Mesodermal cell (in vitro differentiated cells): ENCODE measurements around the gene TMUB1.
A peak's percentile ranks its signal among the peaks of the same experiment; 100 is the strongest.

Experiments used
- H3K27ac ChIP-seq: 2 replicates; pipeline ENCODE4 v1.7.0; 2013; ENCODE audit warnings: mild to moderate bottlenecking, low read depth, low read length, moderate library complexity; ENCODE audit not compliant: severe bottlenecking
- H3K36me3 ChIP-seq: 2 replicates; pipeline ENCODE4 v1.7.1; 2013; ENCODE audit warnings: mild to moderate bottlenecking, low read length, moderate library complexity; ENCODE audit not compliant: control insufficient read depth, insufficient read depth
- H3K4me1 ChIP-seq: one replicate; pipeline ENCODE4 v1.7.1; 2013; ENCODE audit warnings: mild to moderate bottlenecking, low read length; ENCODE audit not compliant: insufficient read depth, control insufficient read depth, poor library complexity, severe bottlenecking
- H3K4me3 ChIP-seq: 2 replicates; pipeline ENCODE4 v1.7.0; 2013; ENCODE audit warnings: low read length, control low read depth, mild to moderate bottlenecking; ENCODE audit not compliant: insufficient read depth, poor library complexity, severe bottlenecking; ENCODE audit errors: extremely low read depth
- H3K9me3 ChIP-seq: 2 replicates; pipeline ENCODE4 v1.7.1; 2013; ENCODE audit warnings: mild to moderate bottlenecking, low read length, moderate library complexity; ENCODE audit not compliant: control insufficient read depth
- WGBS, 2 experiments: methylation state at CpG; one replicate each; pipeline ENCODE4 v1.1.5; 2013; ENCODE audit warnings: missing lambda C conversion rate in 2 of 2; ENCODE audit not compliant: insufficient coverage in 2 of 2; 5-methylcytosine and 5-hydroxymethylcytosine counted together

The TMUB1 gene

GRCh38 chr7:151081170-151082101, 1.9 kb downstream of the TMUB1 start:
- H3K4me3 ChIP-seq, result peak overlapping the region; percentile 78
- WGBS, 2 experiments, result 38 to 41% methylated on average over 41 to 54 of the region's 64 CpGs
- peaks cover 54% of the 10 kb centered on the region for H3K4me1 ChIP-seq
- H3K36me3 ChIP-seq, result peaks cover 27% of the 10 kb centered on the region
- H3K9me3 ChIP-seq, result no peaks in the 10 kb centered on the region
- peak overlapping the region; percentile 75 for H3K27ac ChIP-seq

- H3K9me3 ChIP-seq, result no peaks in the 10 kb centered on the region
- H3K27ac ChIP-seq, result peak within 1 kb of the TSS; percentile 79
- peaks cover 34% of the 10 kb centered on the region for H3K36me3 ChIP-seq
- WGBS, 2 experiments, result 0 to 1% methylated on average over 49 to 61 of the region's 66 CpGs
- H3K4me1 ChIP-seq, result peaks cover 54% of the 10 kb centered on the region
- peak within 1 kb of the TSS; percentile 78 for H3K4me3 ChIP-seq
Observed at GRCh38 chr7:151080522-151081169, 2.6 kb downstream of the TMUB1 start, which contains the start of gene FASTK. Gene FASTK, minus strand, starts transcription at chr7:151080809. Its CDS starts 43 bp downstream, at chr7:151080766.

- peaks cover 40% of the 10 kb centered on the region for H3K36me3 ChIP-seq
- peaks cover 49% of the 10 kb centered on the region for H3K4me1 ChIP-seq
- peak overlapping the region; percentile 79 for H3K27ac ChIP-seq
- H3K4me3 ChIP-seq, result peak overlapping the region; percentile 78
- no peaks in the 10 kb centered on the region for H3K9me3 ChIP-seq
- 3 to 4% methylated on average over 27 to 30 of the region's 31 CpGs for WGBS, 2 experiments
Observed at GRCh38 chr7:151080067-151080521, 3.2 kb downstream of the TMUB1 start.

GRCh38 chr7:151079199-151079910, 3.9 kb downstream of the TMUB1 start:
- H3K4me3 ChIP-seq, result peak overlapping the region; percentile 78
- H3K27ac ChIP-seq, result no peak overlapping the region
- no peaks in the 10 kb centered on the region for H3K9me3 ChIP-seq
- WGBS, 2 experiments, result 90 to 91% methylated on average over 18 to 22 of the region's 27 CpGs
- H3K4me1 ChIP-seq, result peaks cover 46% of the 10 kb centered on the region
- H3K36me3 ChIP-seq, result peaks cover 47% of the 10 kb centered on the region

- Histone ChIP-seq H3K27ac (peak overlapping the region; percentile 49), H3K9me3 (no peaks in the 10 kb centered on the region), H3K4me3 (no peak overlapping the region), H3K4me1 (peaks cover 42% of the 10 kb centered on the region), H3K36me3 (peaks cover 57% of the 10 kb centered on the region)
- 63 to 66% methylated on average over 16 to 18 of the region's 22 CpGs for WGBS, 2 experiments
Observed at GRCh38 chr7:151078233-151079040, 4.9 kb downstream of the TMUB1 start.

- Histone ChIP-seq H3K4me1 (peaks cover 42% of the 10 kb centered on the region), H3K9me3 (no peaks in the 10 kb centered on the region), H3K36me3 (peaks cover 63% of the 10 kb centered on the region), H3K27ac (peak overlapping the region; percentile 49), H3K4me3 (no peak overlapping the region)
- 82 to 87% methylated on average over 7 to 9 of the region's 10 CpGs for WGBS, 2 experiments
Observed at GRCh38 chr7:151077705-151078232, 5.5 kb downstream of the TMUB1 start.

GRCh38 chr7:151076863-151077704, 6.2 kb downstream of the TMUB1 start:
- Histone ChIP-seq H3K9me3 (no peaks in the 10 kb centered on the region), H3K4me1 (peaks cover 35% of the 10 kb centered on the region), H3K4me3 (no peak overlapping the region), H3K36me3 (peaks cover 69% of the 10 kb centered on the region), H3K27ac (no peak overlapping the region)
- WGBS, 2 experiments, result 82 to 90% methylated on average over 31 of the region's 33 CpGs

GRCh38 chr7:151075978-151076426, 7.3 kb downstream of the TMUB1 start:
- WGBS, 2 experiments, result 84 to 89% methylated on average over 13 to 17 of the region's 22 CpGs
- H3K9me3 ChIP-seq, result no peaks in the 10 kb centered on the region
- peaks cover 24% of the 10 kb centered on the region for H3K4me1 ChIP-seq
- H3K27ac ChIP-seq, result no peak overlapping the region
- no peak overlapping the region for H3K4me3 ChIP-seq
- H3K36me3 ChIP-seq, result peaks cover 74% of the 10 kb centered on the region

GRCh38 chr7:151075662-151075971, 7.7 kb downstream of the TMUB1 start:
- Histone ChIP-seq H3K4me1 (peaks cover 24% of the 10 kb centered on the region), H3K36me3 (peaks cover 78% of the 10 kb centered on the region), H3K27ac (no peak overlapping the region), H3K4me3 (no peak overlapping the region), H3K9me3 (no peaks in the 10 kb centered on the region)
- 94 to 96% methylated on average over 7 of the region's 7 CpGs for WGBS, 2 experiments
